Right lobe of liver (tissue), 4 donors: ENCODE data around the gene ATP6V0D1.

Source experiments
- POLR2A ChIP-seq: fragments of 450-650 bp; IDR thresholded peaks from one replicate; pipeline ENCODE4 v1.6.1; 2017; ENCODE audit warnings: antibody characterized with exemption, mild to moderate bottlenecking
- TF ChIP-seq, protein P1 (sequence below), 4 donors: fragments of 200-600 bp in 3 of 4; fragments of 450-650 bp in 1 of 4; IDR thresholded peaks; one replicate each; pipeline versions ENCODE4 v1.5.1 to v1.8.0; 2016 to 2022; ENCODE audit warnings: antibody characterized with exemption in 4 of 4, mild to moderate bottlenecking in 2 of 4
- donor health status: DM: no; HTN: no; CAD: no.
- donor health status: DM: no; HTN: no; CAD: no.
- donor health status: DM: no; HTN: yes; CAD: no.

- TF ChIP-seq, protein P1, sequence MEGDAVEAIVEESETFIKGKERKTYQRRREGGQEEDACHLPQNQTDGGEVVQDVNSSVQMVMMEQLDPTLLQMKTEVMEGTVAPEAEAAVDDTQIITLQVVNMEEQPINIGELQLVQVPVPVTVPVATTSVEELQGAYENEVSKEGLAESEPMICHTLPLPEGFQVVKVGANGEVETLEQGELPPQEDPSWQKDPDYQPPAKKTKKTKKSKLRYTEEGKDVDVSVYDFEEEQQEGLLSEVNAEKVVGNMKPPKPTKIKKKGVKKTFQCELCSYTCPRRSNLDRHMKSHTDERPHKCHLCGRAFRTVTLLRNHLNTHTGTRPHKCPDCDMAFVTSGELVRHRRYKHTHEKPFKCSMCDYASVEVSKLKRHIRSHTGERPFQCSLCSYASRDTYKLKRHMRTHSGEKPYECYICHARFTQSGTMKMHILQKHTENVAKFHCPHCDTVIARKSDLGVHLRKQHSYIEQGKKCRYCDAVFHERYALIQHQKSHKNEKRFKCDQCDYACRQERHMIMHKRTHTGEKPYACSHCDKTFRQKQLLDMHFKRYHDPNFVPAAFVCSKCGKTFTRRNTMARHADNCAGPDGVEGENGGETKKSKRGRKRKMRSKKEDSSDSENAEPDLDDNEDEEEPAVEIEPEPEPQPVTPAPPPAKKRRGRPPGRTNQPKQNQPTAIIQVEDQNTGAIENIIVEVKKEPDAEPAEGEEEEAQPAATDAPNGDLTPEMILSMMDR (IDR thresholded peaks at IDR 0.05), result no peak
- TF ChIP-seq POLR2A, result no peak
Measured at GRCh38 chr16:67441271-67441753, 39.6 kb downstream of the ATP6V0D1 start.
